ENCODE data around the gene LRP8. TPM values are rescaled to one million over a fixed set of nuclear protein-coding genes. Genes with fewer than 3 reads are reported as not detected.

Gene LRP8
- polyA plus RNA-seq, 2 of the 4 experiments (the other 2 are of a cell fraction), result 32.6 to 46.1 TPM

- TF ChIP-seq BHLHE40 (IDR thresholded peaks at IDR 0.05; ENCODE audit: low read depth, low read length) (no peak), CHD2 (IDR thresholded peaks at IDR 0.05; ENCODE audit: low read length, partially characterized antibody) (no peak), ZSCAN20 (CRISPR knock-in tag; IDR thresholded peaks at IDR 0.05) (no peak), HOXB13 (CRISPR knock-in tag; IDR thresholded peaks at IDR 0.05; ENCODE audit: low read depth) (no peak), MAX (IDR thresholded peaks at IDR 0.05) (no peak), JUNB (IDR thresholded peaks at IDR 0.05) (no peak), CBX8 (IDR thresholded peaks at IDR 0.05) (no peak), MAZ (IDR thresholded peaks at IDR 0.05; ENCODE audit: borderline replicate concordance, low read depth, low read length) (no peak), POLR2A (IDR thresholded peaks at IDR 0.05; ENCODE audit: low read length) (no peak), SREBF2 (IDR thresholded peaks at IDR 0.05) (no peak), RFX5 (IDR thresholded peaks at IDR 0.05) (no peak), E2F6 (IDR thresholded peaks at IDR 0.05; ENCODE audit: borderline replicate concordance, low read depth) (no peak), EHF (CRISPR knock-in tag; IDR thresholded peaks at IDR 0.05) (no peak), EHMT2 (IDR thresholded peaks at IDR 0.05; ENCODE audit: low read depth) (no peak), HDAC2 (IDR thresholded peaks at IDR 0.05) (no peak), CEBPB (IDR thresholded peaks at IDR 0.05) (no peak), NFE2L2 (conservative IDR thresholded peaks at IDR 0.05; ENCODE audit: low read length) (no peak), ZNF302 (CRISPR knock-in tag; IDR thresholded peaks at IDR 0.05) (no peak)
- peak overlapping the region; percentile 95 to 99 for H3K27ac ChIP-seq
- WGBS (ENCODE audit: missing lambda C conversion rate), result 92% methylated on average over 15 of the region's 35 CpGs
- CTCF ChIA-PET, result no interaction called here
- DNase-seq (ENCODE audit: low read depth in 1 of 2, low spot score in 1 of 2) (no peak), FAIRE-seq (no peak), ATAC-seq (no peak)
- peak overlapping the region; percentile 100 for H3K4me3 ChIP-seq
- peak overlapping the region; percentile 97 for H3K4me2 ChIP-seq
- POLR2A ChIA-PET, result no interaction called here
- no peaks in the 10 kb centered on the region for H3K9me3 ChIP-seq
- peaks cover 19% of the 10 kb centered on the region for H3K4me1 ChIP-seq
Observed at GRCh38 chr1:53328541-53329499, 950 bp upstream of the LRP8 start.

GRCh38 chr1:53327182-53327913, 522 bp downstream of the LRP8 start:
- DNase-seq (ENCODE audit: low read depth in 1 of 2, low spot score in 1 of 2), result peak; percentile 23 to 45
- Histone ChIP-seq H3K9me3 (no peaks in the 10 kb centered on the region), H3K4me3 (peak overlapping the region; percentile 100), H3K4me2 (peak overlapping the region; percentile 97), H3K27ac (peak overlapping the region; percentile 95 to 99), H3K4me1 (peaks cover 19% of the 10 kb centered on the region)
- CTCF ChIA-PET, result interaction anchor here (1.7 kb wide), 1 partner anchor 66 kb away, joined by 6 read pairs; no protein-coding TSS in a partner anchor
- POLR2A ChIA-PET, result interaction anchor here (0.9 to 1.3 kb wide), 2 partner anchors 8 to 11 kb away, joined by 3 read pairs; no protein-coding TSS in a partner anchor
- TF ChIP-seq PHF8 (IDR thresholded peaks at IDR 0.05; ENCODE audit: borderline replicate concordance, low read depth), result peak; percentile 39; the same call in 1 of the 2 replicates
- no peak for TF ChIP-seq KDM1A (IDR thresholded peaks at IDR 0.05; ENCODE audit: low read depth)
- TF ChIP-seq EHMT2 (IDR thresholded peaks at IDR 0.05; ENCODE audit: low read depth), result no peak
- no peak for TF ChIP-seq HDAC2 (IDR thresholded peaks at IDR 0.05)
- no peak for TF ChIP-seq BCL3 (IDR thresholded peaks at IDR 0.05)
- TF ChIP-seq CBX2 (IDR thresholded peaks at IDR 0.05; ENCODE audit: borderline replicate concordance, low read depth), result no peak
- no peak for TF ChIP-seq HOXB5 (CRISPR knock-in tag; IDR thresholded peaks at IDR 0.05)
- TF ChIP-seq E2F6 (IDR thresholded peaks at IDR 0.05; ENCODE audit: borderline replicate concordance, low read depth), result no peak
- 0 out of 2 replicates have a peak, but pooled peaks have one; percentile 2 for TF ChIP-seq TP53 (CRISPR knock-in tag; IDR thresholded peaks at IDR 0.05)
- no peak for FAIRE-seq
- peak; percentile 37 to 48 for ATAC-seq
- WGBS (ENCODE audit: missing lambda C conversion rate), result 2% methylated on average over 17 of the region's 68 CpGs
